H1 (cell line): ENCODE data around the gene MAML1. TPM values are rescaled to one million over a fixed set of nuclear protein-coding genes. Genes with fewer than 3 reads are reported as not detected.

Experiments used
- CTCF ChIA-PET: fragments of 300-600 bp; sonication (Branson Sonifier 250); formaldehyde crosslinking; loops from one replicate; lab custom pipeline; 2021; ENCODE audit not compliant: partially characterized antibody; lab: Charles Lee
- POLR2A ChIA-PET: fragments of 300-600 bp; sonication (Branson Sonifier 250); formaldehyde crosslinking; loops from one replicate; lab custom pipeline; 2021; ENCODE audit warnings: inconsistent platforms; ENCODE audit not compliant: partially characterized antibody; lab: Charles Lee
- DNase-seq, 2 experiments: peaks; one replicate each; pipeline versions ENCODE4 v3.0.0 to v3.0.0-alpha.2; 2010 to 2022; ENCODE audit warnings: low spot score in 2 of 2, low read depth in 1 of 2, mixed read lengths in 1 of 2
- FAIRE-seq: peaks from 2 replicates; lab custom pipeline; 2011; peaks lifted over from hg19 to GRCh38; lab: Jason Lieb, UNC
- H2AFZ ChIP-seq: 2 replicates; pipeline ENCODE4 v1.8.1; 2012; ENCODE audit warnings: low read length, inconsistent platforms
- H2AK5ac ChIP-seq: 2 replicates; pipeline ENCODE4 v1.6.1; 2013; ENCODE audit warnings: low read depth, low read length
- H2BK120ac ChIP-seq: replicated peaks from 2 replicates; pipeline ENCODE3; 2013; ENCODE audit warnings: low read depth, low read length, inconsistent platforms
- H2BK12ac ChIP-seq: 2 replicates; pipeline ENCODE4 v1.6.1; 2013; ENCODE audit warnings: low read depth, low read length
- H2BK15ac ChIP-seq: 2 replicates; pipeline ENCODE4 v1.6.1; 2013; ENCODE audit warnings: low read length
- H2BK20ac ChIP-seq: 2 replicates; pipeline ENCODE4 v1.6.1; 2013; ENCODE audit warnings: low read length
- H2BK5ac ChIP-seq: 2 replicates; pipeline ENCODE4 v1.6.1; 2013; ENCODE audit warnings: low read depth, low read length
- H3K14ac ChIP-seq: 2 replicates; pipeline ENCODE4 v1.6.1; 2013; ENCODE audit warnings: inconsistent platforms; ENCODE audit not compliant: insufficient read length
- H3K18ac ChIP-seq: 2 replicates; pipeline ENCODE4 v1.6.1; 2013; ENCODE audit warnings: low read length; ENCODE audit errors: extremely low read depth
- H3K23ac ChIP-seq: 2 replicates; pipeline ENCODE4 v1.6.1; 2013; ENCODE audit warnings: inconsistent platforms; ENCODE audit not compliant: insufficient read length
- H3K23me2 ChIP-seq: 2 replicates; pipeline ENCODE4 v1.6.1; 2013; ENCODE audit warnings: low read depth, low read length
- H3K27ac ChIP-seq: 2 replicates; pipeline ENCODE4 v1.6.1; 2011; ENCODE audit warnings: low read depth, low read length, inconsistent platforms
- H3K27me3 ChIP-seq, 4 experiments: replicated peaks in 1 of 4; 1 replicate in 1 of 4; 2 replicates in 3 of 4; pipeline versions ENCODE4 v1.6.1 to v1.8.1; 2011 to 2013; ENCODE audit warnings: low read length in 3 of 4, mild to moderate bottlenecking in 3 of 4, inconsistent platforms in 2 of 4, mixed read lengths in 2 of 4, moderate library complexity in 1 of 4; ENCODE audit not compliant: control insufficient read depth in 3 of 4, insufficient read depth in 3 of 4; ENCODE audit errors: extremely low read depth in 1 of 4
- H3K36me3 ChIP-seq, 4 experiments: 2 replicates each; pipeline versions ENCODE4 v1.6.1 to v1.8.1; 2011 to 2013; ENCODE audit warnings: mild to moderate bottlenecking in 4 of 4, low read length in 3 of 4, moderate library complexity in 2 of 4, control low read depth in 1 of 4, inconsistent platforms in 1 of 4; ENCODE audit not compliant: insufficient read depth in 4 of 4, control insufficient read depth in 2 of 4
- H3K4ac ChIP-seq: replicated peaks from 2 replicates; pipeline ENCODE3; 2013; ENCODE audit warnings: low read length, low read depth, mixed read lengths, inconsistent platforms; ENCODE audit not compliant: insufficient read length
- H3K4me1 ChIP-seq, 4 experiments: replicated peaks in 1 of 4; 1 replicate in 1 of 4; 2 replicates in 3 of 4; pipeline versions ENCODE4 v1.6.1 to v1.8.1; 2011 to 2013; ENCODE audit warnings: low read length in 3 of 4, inconsistent platforms in 2 of 4, mixed read lengths in 1 of 4; ENCODE audit not compliant: insufficient read depth in 4 of 4, control insufficient read depth in 3 of 4
- H3K4me2 ChIP-seq, 2 experiments: 2 replicates each; pipeline versions ENCODE4 v1.6.1 to v1.8.1; 2011 to 2013; ENCODE audit warnings: low read depth in 2 of 2, low read length in 2 of 2, control low read depth in 1 of 2, inconsistent platforms in 1 of 2, mild to moderate bottlenecking in 1 of 2; ENCODE audit not compliant: insufficient read depth in 1 of 2
- H3K4me3 ChIP-seq, 4 experiments: fragments of 200-600, 300-600 bp in 1 of 4; sonication (generic), shearing (Covaris generic), sonication (Bioruptor Twin) in 1 of 4; 2 replicates each; pipeline versions ENCODE4 v1.5.1 to v1.8.1; 2011 to 2016; ENCODE audit warnings: low read length in 4 of 4, low read depth in 3 of 4, control low read depth in 2 of 4, inconsistent platforms in 2 of 4, mild to moderate bottlenecking in 2 of 4, mixed read lengths in 1 of 4, moderate library complexity in 1 of 4; ENCODE audit not compliant: insufficient read depth in 2 of 4; ENCODE audit errors: extremely low read depth in 1 of 4
- H3K56ac ChIP-seq: replicated peaks from 2 replicates; pipeline ENCODE3; 2013; ENCODE audit warnings: low read depth, mild to moderate bottlenecking, mixed read lengths, low read length, inconsistent platforms; ENCODE audit not compliant: insufficient read length
- H3K79me1 ChIP-seq: 2 replicates; pipeline ENCODE4 v1.6.1; 2013; ENCODE audit warnings: low read depth, low read length, control low read depth
- H3K79me2 ChIP-seq, 2 experiments: 2 replicates each; pipeline versions ENCODE4 v1.6.1 to v1.8.1; 2012 to 2013; ENCODE audit warnings: low read length in 2 of 2, mild to moderate bottlenecking in 2 of 2, inconsistent platforms in 1 of 2; ENCODE audit not compliant: insufficient read depth in 2 of 2, control insufficient read depth in 1 of 2
- H3K9ac ChIP-seq, 4 experiments: replicated peaks in 1 of 4; 1 replicate in 1 of 4; 2 replicates in 3 of 4; pipeline versions ENCODE4 v1.6.1 to v1.8.1; 2011 to 2013; ENCODE audit warnings: low read depth in 3 of 4, low read length in 3 of 4, control low read depth in 2 of 4, mild to moderate bottlenecking in 2 of 4, moderate library complexity in 2 of 4, inconsistent platforms in 1 of 4; ENCODE audit errors: extremely low read depth in 1 of 4
- H3K9me3 ChIP-seq, 2 experiments: 2 replicates each; pipeline versions ENCODE4 v1.6.1 to v1.8.1; 2012 to 2013; ENCODE audit warnings: mild to moderate bottlenecking in 2 of 2, moderate library complexity in 2 of 2, control low read depth in 1 of 2, inconsistent platforms in 1 of 2, low read depth in 1 of 2, low read length in 1 of 2, mixed read lengths in 1 of 2; ENCODE audit not compliant: insufficient read depth in 2 of 2
- H4K20me1 ChIP-seq, 2 experiments: replicated peaks in 1 of 2; 2 replicates each; pipeline versions ENCODE3 to v1.8.1; 2011 to 2013; ENCODE audit warnings: inconsistent platforms in 2 of 2, low read length in 2 of 2, mild to moderate bottlenecking in 1 of 2; ENCODE audit not compliant: insufficient read depth in 2 of 2, control insufficient read depth in 1 of 2
- H4K5ac ChIP-seq: 2 replicates; pipeline ENCODE4 v1.6.1; 2013; ENCODE audit warnings: low read length, low read depth, mixed read lengths, inconsistent platforms; ENCODE audit not compliant: insufficient read length
- H4K8ac ChIP-seq: 2 replicates; pipeline ENCODE4 v1.8.0; 2013; ENCODE audit warnings: mild to moderate bottlenecking, moderate library complexity, low read length, inconsistent platforms; ENCODE audit not compliant: insufficient read depth; ENCODE audit errors: extremely low read depth
- H4K91ac ChIP-seq: replicated peaks from 2 replicates; pipeline ENCODE3; 2013; ENCODE audit warnings: low read length, mixed read lengths, inconsistent platforms; ENCODE audit not compliant: insufficient read length
- CTCF ChIP-seq, 3 experiments: IDR thresholded peaks; 1 replicate in 2 of 3; 2 replicates in 1 of 3; pipeline versions ENCODE4 v1.5.1 to v1.6.1; 2011; ENCODE audit warnings: low read length in 3 of 3, mild to moderate bottlenecking in 3 of 3, inconsistent platforms in 2 of 3, low read depth in 1 of 3, moderate library complexity in 1 of 3; ENCODE audit not compliant: insufficient read depth in 1 of 3; ENCODE audit errors: control extremely low read depth in 1 of 3
- E2F6 ChIP-seq: IDR thresholded peaks from 2 replicates; pipeline ENCODE4 v1.6.1; 2012; ENCODE audit warnings: inconsistent platforms
- SP2 ChIP-seq: IDR thresholded peaks from 2 replicates; pipeline ENCODE4 v1.6.1; 2012; ENCODE audit warnings: mild to moderate bottlenecking, low read length, inconsistent platforms
- SRF ChIP-seq: IDR thresholded peaks from 2 replicates; pipeline ENCODE4 v1.6.1; 2011; ENCODE audit warnings: mild to moderate bottlenecking, low read depth, low read length, moderate library complexity
- USF2 ChIP-seq: IDR thresholded peaks from 2 replicates; pipeline ENCODE4 v1.6.1; 2011; ENCODE audit warnings: low read length, improper control_type of control experiment
- WGBS, 2 experiments: shearing (Covaris generic) in 1 of 2; methylation state at CpG; one replicate each; pipeline versions ENCODE4 v1.1.6 to v1.1.7; 2013 to 2015; ENCODE audit warnings: low lambda C conversion rate in 2 of 2, mixed read lengths in 2 of 2, inconsistent platforms in 1 of 2, low coverage in 1 of 2, missing lambda C conversion rate in 1 of 2; ENCODE audit not compliant: insufficient replicate concordance in 2 of 2, insufficient coverage in 1 of 2, insufficient read length in 1 of 2; ENCODE audit errors: extremely low coverage in 1 of 2, missing lambda C conversion rate in 1 of 2; 5-methylcytosine and 5-hydroxymethylcytosine counted together
- polyA plus RNA-seq, 7 experiments: library from polyadenylated mRNA; depleted of rRNA in 3 of 7; stranded (reverse) in 5 of 7; unstranded in 2 of 7; fragments of >200 nt in 5 of 7; fragments of 200-250 nt in 2 of 7; gene quantifications; 1 replicate in 5 of 7; 2 replicates in 1 of 7; 4 replicates in 1 of 7; pipeline versions ENCODE4 v1.2.1 to v1.2.3, GENCODE V29; 2011 to 2013; ENCODE audit warnings: missing spikeins in 2 of 7, mixed read lengths in 2 of 7
- total RNA-seq: library from RNA; stranded (reverse); fragmentation: NEBNext Ultra II Directional; extraction: Animal tissue kit (Norgen Biotek cat#: 25700); gene quantifications from 2 replicates; pipeline ENCODE4 v1.2.1, GENCODE V29; 2021

The MAML1 gene
- total and polyA plus RNA-seq, 2 of the 8 experiments (the other 6 are each of a cell fraction or from before 2014, with no cell fraction given) = 17.1 to 41.9 TPM

GRCh38 chr5:179820483-179821297, 88.1 kb downstream of the MAML1 start, which contains the start of gene SQSTM1:
Gene SQSTM1 (plus strand): TSS chr5:179820905. CDS start chr5:179820937, 32 bp downstream.
- H4K5ac ChIP-seq = peak within 1 kb of the TSS; percentile 88
- H3K4me3 ChIP-seq = peak within 1 kb of the TSS; percentile 75 to 91 (median 83)
- H3K79me1 ChIP-seq = peaks cover 8% of the 10 kb centered on the region
- ChIA-PET POLR2A (interaction anchor here (0.6 to 12.6 kb wide), 19 partner anchors 8 to 215 kb away, joined by 3 to 207 read pairs (median 3); partner anchors contain the start of genes HNRNPH1, LTC4S and MGAT4B), CTCF (interaction anchor here (0.8 to 1.8 kb wide), 6 partner anchors 9 to 48 kb away, joined by 3 to 6 read pairs (median 4); no protein-coding TSS in a partner anchor)
- H4K20me1 ChIP-seq = peaks cover 8 to 25% of the 10 kb centered on the region in 2 experiments
- H3K56ac ChIP-seq = peak within 1 kb of the TSS; percentile 82
- H2BK15ac ChIP-seq = peak within 1 kb of the TSS; percentile 100
- peaks cover 6 to 25% (median 20%) of the 10 kb centered on the region in 4 experiments; a peak in 7 of 8 replicates for H3K36me3 ChIP-seq
- peaks cover 15% of the 10 kb centered on the region; the same call in 1 of the 2 replicates for H3K23me2 ChIP-seq
- peak within 1 kb of the TSS; percentile 100 for H3K4ac ChIP-seq
- peak within 1 kb of the TSS; percentile 99 for H2BK20ac ChIP-seq
- peak within 1 kb of the TSS; percentile 97 for H2AK5ac ChIP-seq
- no peak within 1 kb of the TSS for H3K23ac ChIP-seq
- peaks cover 0 to 5% (median 2%) of the 10 kb centered on the region in 4 experiments; a peak in 2 of 7 replicates for H3K27me3 ChIP-seq
- no peak for FAIRE-seq
- peak within 1 kb of the TSS; percentile 98 for H4K91ac ChIP-seq
- H3K4me1 ChIP-seq = peaks cover 4 to 38% (median 33%) of the 10 kb centered on the region in 4 experiments
- peak within 1 kb of the TSS; percentile 97 for H2BK12ac ChIP-seq
- peak within 1 kb of the TSS; percentile 97 for H2BK120ac ChIP-seq
- H3K9me3 ChIP-seq = no peaks in the 10 kb centered on the region
- peak within 1 kb of the TSS; percentile 79 for H4K8ac ChIP-seq
- H3K79me2 ChIP-seq = peaks cover 4 to 28% of the 10 kb centered on the region in 2 experiments; a peak in 2 of 4 replicates
- H2AFZ ChIP-seq = no peak within 1 kb of the TSS
- DNase-seq = peak in 1 of 2 experiments; percentile 88
- no peak within 1 kb of the TSS for H3K14ac ChIP-seq
- peak within 1 kb of the TSS; percentile 99 for H3K18ac ChIP-seq
- H3K27ac ChIP-seq = peak within 1 kb of the TSS; percentile 91
- H3K9ac ChIP-seq = peak within 1 kb of the TSS; percentile 78 to 97 (median 88)
- H2BK5ac ChIP-seq = peak within 1 kb of the TSS; percentile 96
- WGBS, 2 experiments = 3% methylated on average over 44 of the region's 81 CpGs; no CpG with 5 or more reads in 1 of the 2 experiments
- peak within 1 kb of the TSS; percentile 54 to 81 for H3K4me2 ChIP-seq
- TF ChIP-seq E2F6 (no peak; the same call in 1 of the 2 replicates), USF2 (no peak), SRF (no peak), CTCF (IDR thresholded peaks at IDR 0.05; ENCODE audit: control extremely low read depth in 1 of 3, insufficient read depth in 1 of 3, low read depth in 1 of 3, low read length in 3 of 3) (no peak), SP2 (no peak)
